Nephron progenitor cell (in vitro differentiated cells): ENCODE measurements around the gene SELENOH.

Source experiments
- DNase-seq: peaks from one replicate; pipeline ENCODE4 v3.0.0; 2021
- H3K27ac Mint-ChIP-seq: 2 replicates; pipeline ENCODE4 v1.8.0; 2021; ENCODE audit warnings: mild to moderate bottlenecking, moderate library complexity, mixed read lengths
- H3K27me3 Mint-ChIP-seq: 2 replicates; pipeline ENCODE4 v1.8.0; 2021; ENCODE audit warnings: mild to moderate bottlenecking, low read depth, mixed read lengths; ENCODE audit not compliant: poor library complexity
- H3K36me3 Mint-ChIP-seq: 2 replicates; pipeline ENCODE4 v1.8.0; 2021; ENCODE audit warnings: low read depth, mixed read lengths
- H3K4me1 Mint-ChIP-seq: 2 replicates; pipeline ENCODE4 v1.8.0; 2021; ENCODE audit warnings: mixed read lengths
- H3K4me3 Mint-ChIP-seq: 2 replicates; pipeline ENCODE4 v1.8.0; 2021; ENCODE audit warnings: mild to moderate bottlenecking, moderate library complexity, mixed read lengths
- H3K9me3 Mint-ChIP-seq: 2 replicates; pipeline ENCODE4 v1.8.0; 2021; ENCODE audit warnings: mild to moderate bottlenecking, moderate library complexity, mixed read lengths
- CTCF ChIP-seq: fragments of 200-600 bp; sonication (generic); IDR thresholded peaks from 2 replicates; pipeline ENCODE4 v1.5.0; 2021; ENCODE audit warnings: antibody characterized with exemption

SELENOH gene

GRCh38 chr11:57741132-57742086, at the start of gene SELENOH:
Gene SELENOH (plus strand): TSS chr11:57741491. CDS start chr11:57741596, 105 bp downstream.
- Mint-ChIP-seq H3K36me3 (peaks cover 61% of the 10 kb centered on the region), H3K4me1 (peaks cover 47% of the 10 kb centered on the region)

GRCh38 chr11:57698843-57699365, 42.4 kb upstream of the SELENOH start:
- Mint-ChIP-seq H3K27me3 (peaks cover 2% of the 10 kb centered on the region), H3K4me3 (no peak overlapping the region), H3K4me1 (no peaks in the 10 kb centered on the region), H3K27ac (peak overlapping the region; percentile 91), H3K9me3 (no peaks in the 10 kb centered on the region), H3K36me3 (peaks cover 61% of the 10 kb centered on the region)
- no peak for TF ChIP-seq CTCF
- no peak for DNase-seq

More at GRCh38 chr11:57741132-57742086, at the start of gene SELENOH:
- H3K4me3 Mint-ChIP-seq: peak within 1 kb of the TSS; percentile 99
- H3K9me3 Mint-ChIP-seq: no peaks in the 10 kb centered on the region
- DNase-seq: peak; percentile 93
- H3K27ac Mint-ChIP-seq: peak within 1 kb of the TSS; percentile 99
- no peak for TF ChIP-seq CTCF
- H3K27me3 Mint-ChIP-seq: no peaks in the 10 kb centered on the region

- H3K9me3 Mint-ChIP-seq: no peaks in the 10 kb centered on the region
- H3K4me1 Mint-ChIP-seq: peaks cover 2% of the 10 kb centered on the region
- no peak for DNase-seq
- H3K36me3 Mint-ChIP-seq: peaks cover 63% of the 10 kb centered on the region
- no peak overlapping the region for H3K4me3 Mint-ChIP-seq
- H3K27me3 Mint-ChIP-seq: peaks cover 2% of the 10 kb centered on the region
- no peak overlapping the region for H3K27ac Mint-ChIP-seq
- no peak for TF ChIP-seq CTCF
Observed at GRCh38 chr11:57699813-57700212, 41.5 kb upstream of the SELENOH start.

- Mint-ChIP-seq H3K4me3 (no peak overlapping the region), H3K9me3 (no peaks in the 10 kb centered on the region), H3K4me1 (peaks cover 8% of the 10 kb centered on the region), H3K27me3 (peaks cover 2% of the 10 kb centered on the region), H3K36me3 (peaks cover 62% of the 10 kb centered on the region), H3K27ac (no peak overlapping the region)
- no peak for DNase-seq
- no peak for TF ChIP-seq CTCF
Observed at GRCh38 chr11:57700425-57700824, 40.9 kb upstream of the SELENOH start.

- Mint-ChIP-seq H3K27ac (peak overlapping the region; percentile 88), H3K27me3 (peaks cover 2% of the 10 kb centered on the region), H3K36me3 (peaks cover 50% of the 10 kb centered on the region), H3K9me3 (no peaks in the 10 kb centered on the region), H3K4me3 (no peak overlapping the region), H3K4me1 (peaks cover 13% of the 10 kb centered on the region)
- no peak for DNase-seq
- TF ChIP-seq CTCF: no peak
Observed at GRCh38 chr11:57703341-57703740, 38.0 kb upstream of the SELENOH start.
